CD14-positive monocyte (primary cell): ENCODE measurements around the gene IL18R1. TPM values are rescaled to one million over a fixed set of nuclear protein-coding genes. Genes with fewer than 3 reads are reported as not detected.

Experiments used
- DNase-seq, 3 donors: peaks; one replicate each; pipeline ENCODE4 v3.0.0-alpha.2; 2011 to 2022
- H2AFZ ChIP-seq: 2 replicates; pipeline ENCODE4 v1.6.0; 2012; ENCODE audit warnings: mild to moderate bottlenecking, low read depth, low read length, inconsistent platforms; ENCODE audit not compliant: insufficient read depth, poor library complexity, severe bottlenecking
- H3K27ac ChIP-seq, 2 donors: 1 replicate in 1 of 2; 2 replicates in 1 of 2; pipeline ENCODE4 v1.5.1; 2012 to 2013; ENCODE audit warnings: low read length in 2 of 2, control low read depth in 1 of 2, inconsistent platforms in 1 of 2, low read depth in 1 of 2, mild to moderate bottlenecking in 1 of 2
- H3K27me3 ChIP-seq, 2 donors: one replicate each; pipeline versions ENCODE4 v1.6.0 to v1.6.1; 2011 to 2013; ENCODE audit warnings: low read length in 2 of 2; ENCODE audit not compliant: control insufficient read depth in 2 of 2, insufficient read depth in 2 of 2
- H3K36me3 ChIP-seq, 2 donors: replicated peaks in 1 of 2; 1 replicate in 1 of 2; 2 replicates in 1 of 2; pipeline versions ENCODE4 v1.5.1 to v1.6.1; 2012 to 2013; ENCODE audit warnings: low read length in 2 of 2, control low read depth in 1 of 2, inconsistent platforms in 1 of 2, mild to moderate bottlenecking in 1 of 2; ENCODE audit not compliant: insufficient read depth in 2 of 2, control insufficient read depth in 1 of 2
- H3K4me1 ChIP-seq, 2 donors: 1 replicate in 1 of 2; 2 replicates in 1 of 2; pipeline versions ENCODE4 v1.5.1 to v1.6.1; 2012 to 2013; ENCODE audit warnings: low read length in 2 of 2, control low read depth in 1 of 2, inconsistent platforms in 1 of 2, mild to moderate bottlenecking in 1 of 2, moderate library complexity in 1 of 2; ENCODE audit not compliant: insufficient read depth in 2 of 2, control insufficient read depth in 1 of 2
- H3K4me2 ChIP-seq: replicated peaks from 2 replicates; pipeline ENCODE3; 2012; ENCODE audit warnings: low read length, moderate library complexity, mild to moderate bottlenecking; ENCODE audit not compliant: poor library complexity, severe bottlenecking; ENCODE audit errors: extremely low read depth
- H3K4me3 ChIP-seq, 3 experiments: fragments of 200-600 bp in 1 of 3; sonication (generic) in 1 of 3; replicated peaks in 1 of 3; 1 replicate in 2 of 3; 2 replicates in 1 of 3; pipeline ENCODE4 v1.5.1; 2011 to 2013; ENCODE audit warnings: low read length in 3 of 3, mild to moderate bottlenecking in 3 of 3, control low read depth in 2 of 3, low read depth in 2 of 3, inconsistent platforms in 1 of 3, moderate library complexity in 1 of 3
- H3K79me2 ChIP-seq: 2 replicates; pipeline ENCODE4 v1.6.0; 2012; ENCODE audit warnings: mild to moderate bottlenecking, control low read depth, inconsistent platforms, low read length, moderate library complexity; ENCODE audit not compliant: insufficient read depth
- H3K9ac ChIP-seq: 2 replicates; pipeline ENCODE4 v1.6.0; 2017; ENCODE audit warnings: low read length, mild to moderate bottlenecking; ENCODE audit not compliant: insufficient read depth, poor library complexity, severe bottlenecking
- H3K9me3 ChIP-seq, 2 donors: replicated peaks in 1 of 2; 1 replicate in 1 of 2; 2 replicates in 1 of 2; pipeline versions ENCODE4 v1.5.1 to v1.6.1; 2012 to 2013; ENCODE audit warnings: low read length in 2 of 2, control low read depth in 1 of 2; ENCODE audit not compliant: control insufficient read depth in 1 of 2, insufficient read depth in 1 of 2
- H4K20me1 ChIP-seq: 2 replicates; pipeline ENCODE4 v1.6.0; 2012; ENCODE audit warnings: mild to moderate bottlenecking, low read length, control low read depth, moderate library complexity; ENCODE audit not compliant: insufficient read depth
- H3K27ac Mint-ChIP-seq, 7 donors: one replicate each; pipeline ENCODE4 v1.8.0; 2020; ENCODE audit warnings: mild to moderate bottlenecking in 7 of 7, mixed read lengths in 7 of 7, moderate library complexity in 6 of 7, inconsistent platforms in 2 of 7
- H3K27me3 Mint-ChIP-seq, 3 donors: one replicate each; pipeline ENCODE4 v1.8.0; 2021 to 2022; ENCODE audit warnings: low read depth in 3 of 3, mild to moderate bottlenecking in 3 of 3, mixed read lengths in 3 of 3, moderate library complexity in 3 of 3, inconsistent platforms in 1 of 3
- H3K36me3 Mint-ChIP-seq, 2 donors: one replicate each; pipeline ENCODE4 v1.8.0; 2020; ENCODE audit warnings: mixed read lengths in 2 of 2, inconsistent platforms in 1 of 2, mild to moderate bottlenecking in 1 of 2
- H3K4me1 Mint-ChIP-seq: one replicate; pipeline ENCODE4 v1.8.0; 2020; ENCODE audit warnings: mild to moderate bottlenecking, mixed read lengths
- H3K4me3 Mint-ChIP-seq, 2 donors: one replicate each; pipeline ENCODE4 v1.8.0; 2020; ENCODE audit warnings: mild to moderate bottlenecking in 2 of 2, mixed read lengths in 2 of 2, moderate library complexity in 1 of 2
- H3K9me3 Mint-ChIP-seq, 7 donors: one replicate each; pipeline ENCODE4 v1.8.0; 2020 to 2022; ENCODE audit warnings: mixed read lengths in 7 of 7, mild to moderate bottlenecking in 6 of 7, moderate library complexity in 6 of 7, inconsistent platforms in 2 of 7
- WGBS: methylation state at CpG from one replicate; pipeline ENCODE4 v1.1.5; 2013; ENCODE audit warnings: missing lambda C conversion rate; ENCODE audit not compliant: insufficient coverage; 5-methylcytosine and 5-hydroxymethylcytosine counted together
- intact Hi-C, 2 donors: fragments of 100-400 bp; cut with micrococcal nuclease; formaldehyde crosslinking; loops; one replicate each; pipeline versions ENCODE4 v1.15.0 to v1.15.1; 2023
- polyA plus RNA-seq, 3 donors: library from polyadenylated mRNA; depleted of rRNA in 1 of 3; unstranded in 2 of 3; stranded (reverse) in 1 of 3; fragments of 300-500 nt in 2 of 3; fragments of >200 nt in 1 of 3; fragmentation: Illumina TruSeq in 2 of 3; gene quantifications; 1 replicate in 2 of 3; 2 replicates in 1 of 3; pipeline ENCODE4 v1.2.3, GENCODE V29; 2012 to 2021
- TF ChIP-seq, protein P1 (sequence below): fragments of 200-600 bp; IDR thresholded peaks from one replicate; pipeline ENCODE4 v1.8.0; 2022; ENCODE audit warnings: antibody characterized with exemption, mild to moderate bottlenecking

Gene IL18R1
- polyA plus RNA-seq, 3 donors = 0.03 to 0.15 (median 0.11) TPM

GRCh38 chr2:102310964-102311640 lies 44.5 kb upstream of the IL18R1 start, which contains the start of gene IL1RL1:
Gene IL1RL1 (plus strand): TSS chr2:102311563. CDS start chr2:102338265, 26,702 bp downstream.
- Histone ChIP-seq H3K4me1 (peaks cover 2 to 3% of the 10 kb centered on the region in 2 donors), H3K4me3 (no peak within 1 kb of the TSS), H4K20me1 (no peaks in the 10 kb centered on the region), H3K27ac (no peak within 1 kb of the TSS), H3K9me3 (no peaks in the 10 kb centered on the region), H3K79me2 (no peaks in the 10 kb centered on the region), H2AFZ (no peak within 1 kb of the TSS), H3K4me2 (no peak within 1 kb of the TSS), H3K27me3 (peaks cover 40 to 50% of the 10 kb centered on the region in 2 donors), H3K9ac (no peak within 1 kb of the TSS), H3K36me3 (no peaks in the 10 kb centered on the region)
- peaks cover 0 to 8% (median 0%) of the 10 kb centered on the region in 7 donors for H3K9me3 Mint-ChIP-seq
- WGBS = 65% methylated on average over 3 of the region's 5 CpGs
- peak within 1 kb of the TSS in 1 of 2 donors; percentile 64 for H3K4me3 Mint-ChIP-seq
- H3K27me3 Mint-ChIP-seq = peaks cover 52 to 69% (median 63%) of the 10 kb centered on the region in 3 donors
- TF ChIP-seq, protein P1, sequence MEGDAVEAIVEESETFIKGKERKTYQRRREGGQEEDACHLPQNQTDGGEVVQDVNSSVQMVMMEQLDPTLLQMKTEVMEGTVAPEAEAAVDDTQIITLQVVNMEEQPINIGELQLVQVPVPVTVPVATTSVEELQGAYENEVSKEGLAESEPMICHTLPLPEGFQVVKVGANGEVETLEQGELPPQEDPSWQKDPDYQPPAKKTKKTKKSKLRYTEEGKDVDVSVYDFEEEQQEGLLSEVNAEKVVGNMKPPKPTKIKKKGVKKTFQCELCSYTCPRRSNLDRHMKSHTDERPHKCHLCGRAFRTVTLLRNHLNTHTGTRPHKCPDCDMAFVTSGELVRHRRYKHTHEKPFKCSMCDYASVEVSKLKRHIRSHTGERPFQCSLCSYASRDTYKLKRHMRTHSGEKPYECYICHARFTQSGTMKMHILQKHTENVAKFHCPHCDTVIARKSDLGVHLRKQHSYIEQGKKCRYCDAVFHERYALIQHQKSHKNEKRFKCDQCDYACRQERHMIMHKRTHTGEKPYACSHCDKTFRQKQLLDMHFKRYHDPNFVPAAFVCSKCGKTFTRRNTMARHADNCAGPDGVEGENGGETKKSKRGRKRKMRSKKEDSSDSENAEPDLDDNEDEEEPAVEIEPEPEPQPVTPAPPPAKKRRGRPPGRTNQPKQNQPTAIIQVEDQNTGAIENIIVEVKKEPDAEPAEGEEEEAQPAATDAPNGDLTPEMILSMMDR = no peak
- no peak within 1 kb of the TSS for H3K27ac Mint-ChIP-seq
- peak in 2 of 3 donors; percentile 16 to 19 for DNase-seq
- H3K4me1 Mint-ChIP-seq = peaks cover 10% of the 10 kb centered on the region
- intact Hi-C loops = loop anchor here in 1 of 2 donors (10.0 kb wide), 1 partner anchor 56 kb away; no protein-coding TSS in a partner anchor
- H3K36me3 Mint-ChIP-seq = peaks cover 0 to 2% of the 10 kb centered on the region in 2 donors

GRCh38 chr2:102313025-102313424 lies 42.6 kb upstream of the IL18R1 start:
- Mint-ChIP-seq H3K27ac (no peak overlapping the region), H3K36me3 (no peaks in the 10 kb centered on the region), H3K4me1 (peaks cover 13% of the 10 kb centered on the region), H3K4me3 (peak overlapping the region in 1 of 2 donors; percentile 60), H3K9me3 (peaks cover 0 to 2% (median 0%) of the 10 kb centered on the region in 7 donors), H3K27me3 (peaks cover 36 to 49% (median 44%) of the 10 kb centered on the region in 3 donors)
- Histone ChIP-seq H3K27ac (no peak overlapping the region), H3K27me3 (peaks cover 28 to 33% of the 10 kb centered on the region in 2 donors), H3K4me2 (no peak overlapping the region), H3K4me3 (no peak overlapping the region), H3K79me2 (no peaks in the 10 kb centered on the region), H3K4me1 (peaks cover 6 to 7% of the 10 kb centered on the region in 2 donors), H2AFZ (no peak overlapping the region), H3K9ac (no peak overlapping the region), H3K36me3 (no peaks in the 10 kb centered on the region), H3K9me3 (no peaks in the 10 kb centered on the region), H4K20me1 (no peaks in the 10 kb centered on the region)
- intact Hi-C loops = loop anchor here in 1 of 2 donors (10.0 kb wide), 1 partner anchor 58 kb away; no protein-coding TSS in a partner anchor
- no peak for DNase-seq
- 100% methylated on average over 1 of the region's 2 CpGs for WGBS
- TF ChIP-seq, protein P1 = no peak
